ENCODE results near the gene BRCA2. TPM values are rescaled to one million over a fixed set of nuclear protein-coding genes. Genes with fewer than 3 reads are reported as not detected.

Gene BRCA2
- total RNA-seq, result 4.7 TPM

GRCh38 chr13:32315238-32316027 lies at the start of gene BRCA2, which contains the start of gene ZAR1L:
Gene BRCA2, plus strand, starts transcription at chr13:32315508. Its CDS starts 953 bp downstream, at chr13:32316461.
Gene ZAR1L, minus strand, starts transcription at chr13:32315363. Its CDS starts 3,438 bp downstream, at chr13:32311925.

GRCh38 chr13:32427852-32428580 lies 112.7 kb downstream of the BRCA2 start, which contains the start of gene N4BP2L1:
Gene N4BP2L1, minus strand, starts transcription at chr13:32428130. Its CDS starts 48 bp downstream, at chr13:32428082.

Small RNAs within 50 kb of the gene (small RNA-seq; reads per million reads assigned to genes)
- gene RF00190 (ENCODE audit: low replicate concordance), result not detected

Other genes starting within 250 kb of the BRCA2 start
- gene ZAR1L, start 145 bp upstream of the BRCA2 start, total RNA-seq, result not detected
- gene N4BP2L1, start 112.6 kb downstream of the BRCA2 start, total RNA-seq, result 21.9 TPM
- gene N4BP2L2, start 223.3 kb downstream of the BRCA2 start, total RNA-seq, result 244 TPM